Loucy (cell line): ENCODE data around the gene SALL3.

Experiments used
- H2AFZ ChIP-seq: fragments of 200-600 bp; sonication (generic); 2 replicates; pipeline ENCODE4 v1.6.0; 2016; ENCODE audit warnings: antibody characterized with exemption, mild to moderate bottlenecking, low read length, moderate library complexity
- H3F3A ChIP-seq: fragments of 200-600 bp; 2 replicates; pipeline ENCODE4 v1.6.0; 2016; ENCODE audit warnings: antibody characterized with exemption, low read depth, mild to moderate bottlenecking
- H3K27me3 ChIP-seq: fragments of 200-600 bp; sonication (generic); 2 replicates; pipeline ENCODE4 v1.6.1; 2014; ENCODE audit warnings: low read length, mild to moderate bottlenecking; ENCODE audit not compliant: insufficient read depth, poor library complexity, severe bottlenecking
- H3K36me3 ChIP-seq: fragments of 200-600 bp; sonication (generic); 2 replicates; pipeline ENCODE4 v1.6.1; 2016; ENCODE audit warnings: low read length; ENCODE audit not compliant: insufficient read depth
- H3K4me1 ChIP-seq: fragments of 200-600 bp; sonication (generic); 2 replicates; pipeline ENCODE4 v1.5.1; 2014; ENCODE audit warnings: low read length, mild to moderate bottlenecking; ENCODE audit not compliant: insufficient read depth, poor library complexity, severe bottlenecking
- H3K4me2 ChIP-seq: fragments of 200-600 bp; sonication (generic); 2 replicates; pipeline ENCODE4 v1.6.0; 2014; ENCODE audit warnings: antibody characterized with exemption, low read length, low read depth, mild to moderate bottlenecking; ENCODE audit not compliant: poor library complexity, severe bottlenecking
- H3K4me3 ChIP-seq: fragments of 200-600 bp; sonication (generic); 2 replicates; pipeline ENCODE4 v1.5.1; 2014; ENCODE audit warnings: low read length, mild to moderate bottlenecking, mixed read lengths; ENCODE audit not compliant: poor library complexity, severe bottlenecking
- H3K79me2 ChIP-seq: fragments of 200-600 bp; sonication (generic); 2 replicates; pipeline ENCODE4 v1.6.1; 2014; ENCODE audit warnings: low read length; ENCODE audit not compliant: insufficient read depth
- H3K9ac ChIP-seq: fragments of 200-600 bp; sonication (generic); 2 replicates; pipeline ENCODE4 v1.6.0; 2014; ENCODE audit warnings: mild to moderate bottlenecking, low read depth, low read length, moderate library complexity; ENCODE audit not compliant: poor library complexity, severe bottlenecking
- H3K9me2 ChIP-seq: fragments of 200-600 bp; sonication (generic); replicated peaks from 2 replicates; pipeline ENCODE4 v1.6.1; 2016; ENCODE audit warnings: low read depth, low read length, mixed read lengths
- H3K9me3 ChIP-seq: fragments of 200-600 bp; sonication (generic); 2 replicates; pipeline ENCODE4 v1.6.1; 2014; ENCODE audit warnings: mild to moderate bottlenecking, antibody characterized with exemption, low read length, low read depth; ENCODE audit not compliant: insufficient read depth
- H4K20me1 ChIP-seq: fragments of 200-600 bp; sonication (generic); 2 replicates; pipeline ENCODE4 v1.6.0; 2014; ENCODE audit warnings: antibody characterized with exemption, low read length, mild to moderate bottlenecking; ENCODE audit not compliant: insufficient read depth, poor library complexity, severe bottlenecking
- EZH2phosphoT487 ChIP-seq: fragments of 200-600 bp; IDR thresholded peaks from 2 replicates; pipeline ENCODE4 v1.6.1; 2018; ENCODE audit warnings: antibody characterized with exemption, mild to moderate bottlenecking, moderate library complexity, borderline replicate concordance
- TF ChIP-seq, protein P1 (sequence below): fragments of 200-600 bp; sonication (generic); conservative IDR thresholded peaks from 2 replicates; pipeline ENCODE4 v1.5.1; 2014; ENCODE audit warnings: mild to moderate bottlenecking, antibody characterized with exemption, low read length

SALL3 gene

DNA sequence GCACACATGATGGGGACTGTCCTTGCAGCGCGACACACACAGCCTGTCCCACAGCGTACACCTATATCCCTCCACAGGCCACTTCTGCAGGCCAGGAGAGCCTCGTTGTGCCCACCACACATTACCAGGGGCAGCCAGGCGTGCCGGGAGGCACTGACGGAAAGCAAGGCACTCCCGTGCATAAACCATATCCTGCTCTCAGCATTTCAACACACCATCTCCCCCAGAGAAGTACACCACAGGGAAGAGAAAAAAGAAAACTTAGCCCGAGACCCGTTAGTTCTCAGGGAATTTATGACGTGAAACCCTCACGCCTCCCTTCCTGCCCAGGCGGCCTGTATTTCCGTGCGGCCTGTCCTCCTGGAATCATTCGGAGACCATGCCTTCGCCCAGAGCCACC is 24.6 kb upstream of the SALL3 start:
- no peak overlapping the region for H3K9ac ChIP-seq
- no peak overlapping the region for H3K4me3 ChIP-seq
- peaks cover 16% of the 10 kb centered on the region; the same call in 1 of the 2 replicates for H3K9me3 ChIP-seq
- H2AFZ ChIP-seq, result no peak overlapping the region
- no peaks in the 10 kb centered on the region for H3F3A ChIP-seq
- H4K20me1 ChIP-seq, result no peaks in the 10 kb centered on the region
- no peaks in the 10 kb centered on the region for H3K9me2 ChIP-seq
- no peak overlapping the region for H3K4me2 ChIP-seq
- H3K36me3 ChIP-seq, result no peaks in the 10 kb centered on the region
- TF ChIP-seq, protein P1, sequence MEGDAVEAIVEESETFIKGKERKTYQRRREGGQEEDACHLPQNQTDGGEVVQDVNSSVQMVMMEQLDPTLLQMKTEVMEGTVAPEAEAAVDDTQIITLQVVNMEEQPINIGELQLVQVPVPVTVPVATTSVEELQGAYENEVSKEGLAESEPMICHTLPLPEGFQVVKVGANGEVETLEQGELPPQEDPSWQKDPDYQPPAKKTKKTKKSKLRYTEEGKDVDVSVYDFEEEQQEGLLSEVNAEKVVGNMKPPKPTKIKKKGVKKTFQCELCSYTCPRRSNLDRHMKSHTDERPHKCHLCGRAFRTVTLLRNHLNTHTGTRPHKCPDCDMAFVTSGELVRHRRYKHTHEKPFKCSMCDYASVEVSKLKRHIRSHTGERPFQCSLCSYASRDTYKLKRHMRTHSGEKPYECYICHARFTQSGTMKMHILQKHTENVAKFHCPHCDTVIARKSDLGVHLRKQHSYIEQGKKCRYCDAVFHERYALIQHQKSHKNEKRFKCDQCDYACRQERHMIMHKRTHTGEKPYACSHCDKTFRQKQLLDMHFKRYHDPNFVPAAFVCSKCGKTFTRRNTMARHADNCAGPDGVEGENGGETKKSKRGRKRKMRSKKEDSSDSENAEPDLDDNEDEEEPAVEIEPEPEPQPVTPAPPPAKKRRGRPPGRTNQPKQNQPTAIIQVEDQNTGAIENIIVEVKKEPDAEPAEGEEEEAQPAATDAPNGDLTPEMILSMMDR, result no peak
- TF ChIP-seq EZH2phosphoT487, result no peak
- no peaks in the 10 kb centered on the region for H3K79me2 ChIP-seq
- no peaks in the 10 kb centered on the region for H3K4me1 ChIP-seq
- H3K27me3 ChIP-seq, result no peaks in the 10 kb centered on the region

DNA sequence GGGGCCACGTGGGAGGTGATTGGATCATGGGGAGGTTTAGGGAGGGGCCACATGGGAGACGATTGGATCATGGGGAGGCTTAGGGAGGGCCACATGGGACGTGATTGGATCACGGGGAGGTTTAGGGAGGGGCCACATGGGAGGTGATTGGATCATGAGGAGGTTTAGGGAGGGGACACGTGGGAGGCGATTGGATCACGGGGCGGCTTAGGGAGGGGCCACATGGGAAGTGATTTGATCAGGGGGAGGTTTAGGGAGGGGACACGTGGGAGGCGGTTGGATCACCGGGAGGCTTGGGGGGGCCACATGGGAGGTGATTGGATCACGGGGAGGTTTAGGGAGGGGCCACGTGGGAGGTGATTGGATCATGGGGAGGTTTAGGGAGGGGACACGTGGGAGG is 22.5 kb upstream of the SALL3 start:
- Histone ChIP-seq H3K4me2 (no peak overlapping the region), H2AFZ (no peak overlapping the region)
- TF ChIP-seq, protein P1, result no peak
- TF ChIP-seq EZH2phosphoT487, result no peak

DNA sequence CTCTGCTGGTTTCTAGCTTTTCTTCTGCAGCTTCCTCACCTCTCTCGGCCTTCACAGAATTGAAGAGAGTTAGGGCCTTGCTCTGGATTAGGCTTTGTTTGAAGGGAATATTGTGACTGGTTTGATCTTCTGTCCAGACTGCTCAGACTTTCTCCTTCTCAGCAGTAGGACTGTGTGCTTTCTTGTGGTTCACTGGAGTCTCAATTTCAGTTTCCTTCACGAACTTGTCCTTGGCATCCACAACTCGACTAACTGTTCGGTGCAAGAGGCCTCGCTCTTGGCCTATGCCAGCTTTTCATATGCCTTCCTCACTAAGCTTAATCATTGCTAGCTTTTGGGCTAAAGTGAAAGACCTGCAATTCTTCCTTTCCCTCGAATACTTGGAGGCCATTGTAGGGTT is 18.9 kb upstream of the SALL3 start:
- TF ChIP-seq EZH2phosphoT487, result no peak
- TF ChIP-seq, protein P1, result no peak
- Histone ChIP-seq H3K9ac (no peak overlapping the region), H3K4me1 (no peaks in the 10 kb centered on the region), H3K9me3 (peaks cover 8% of the 10 kb centered on the region; the same call in 1 of the 2 replicates), H3K79me2 (no peaks in the 10 kb centered on the region), H4K20me1 (no peaks in the 10 kb centered on the region), H2AFZ (no peak overlapping the region), H3K9me2 (no peaks in the 10 kb centered on the region), H3K4me3 (no peak overlapping the region), H3K36me3 (no peaks in the 10 kb centered on the region), H3K27me3 (no peaks in the 10 kb centered on the region), H3K4me2 (no peak overlapping the region), H3F3A (no peaks in the 10 kb centered on the region)

More for the DNA sequence above, 22.5 kb upstream of the SALL3 start:
- Histone ChIP-seq H3K79me2 (no peaks in the 10 kb centered on the region), H3K9ac (no peak overlapping the region), H3K4me1 (no peaks in the 10 kb centered on the region), H3K36me3 (no peaks in the 10 kb centered on the region), H4K20me1 (no peaks in the 10 kb centered on the region), H3K27me3 (no peaks in the 10 kb centered on the region), H3K9me2 (no peaks in the 10 kb centered on the region), H3K4me3 (no peak overlapping the region), H3K9me3 (peaks cover 4% of the 10 kb centered on the region; the same call in 1 of the 2 replicates), H3F3A (no peaks in the 10 kb centered on the region)
